Endothelial cell of umbilical vein (primary cell): ENCODE measurements around the gene SLTM. TPM values are rescaled to one million over a fixed set of nuclear protein-coding genes. Genes with fewer than 3 reads are reported as not detected.

ENCODE experiments used
- BruUV-seq: library from RNA; stranded (reverse); fragments of 400-500 nt; replicated peaks from 2 replicates; lab custom pipeline; 2021; lab: Mats Ljungman, UMichigan
- CTCF ChIA-PET: fragments of 300-600, 350-600 bp; sonication (Branson Sonifier 250); formaldehyde crosslinking; loops from one replicate; lab custom pipeline; 2021; ENCODE audit warnings: antibody characterized with exemption, inconsistent platforms; lab: Charles Lee
- POLR2A ChIA-PET: fragments of 300-600, 350-600 bp; sonication (Branson Sonifier 250); formaldehyde crosslinking; loops from one replicate; lab custom pipeline; 2021; ENCODE audit warnings: antibody characterized with exemption, inconsistent platforms; lab: Charles Lee
- DNase-seq: peaks from one replicate; pipeline ENCODE4 v3.0.0-alpha.2; 2011; ENCODE audit warnings: low read depth, low spot score
- FAIRE-seq: peaks from 2 replicates; lab custom pipeline; 2011; peaks lifted over from hg19 to GRCh38; lab: Jason Lieb, UNC
- H2AFZ ChIP-seq: 2 replicates; pipeline ENCODE4 v1.6.0; 2012; ENCODE audit warnings: low read depth, low read length, control low read depth, inconsistent platforms
- H3K27ac ChIP-seq: 2 replicates; pipeline ENCODE4 v1.5.1; 2011; ENCODE audit warnings: low read depth, mild to moderate bottlenecking, control low read depth, low read length, moderate library complexity; ENCODE audit not compliant: insufficient read depth
- H3K27me3 ChIP-seq, 2 experiments: 2 replicates each; pipeline versions ENCODE4 v1.6.0 to v1.6.1; 2011; ENCODE audit warnings: low read length in 2 of 2, mixed read lengths in 1 of 2; ENCODE audit not compliant: control insufficient read depth in 2 of 2, insufficient read depth in 2 of 2
- H3K36me3 ChIP-seq, 2 experiments: 2 replicates in 1 of 2; 3 replicates in 1 of 2; pipeline ENCODE4 v1.5.1; 2011; ENCODE audit warnings: low read length in 2 of 2, mild to moderate bottlenecking in 1 of 2, moderate library complexity in 1 of 2; ENCODE audit not compliant: control insufficient read depth in 2 of 2, insufficient read depth in 2 of 2; ENCODE audit errors: extremely low read depth in 1 of 2
- H3K4me1 ChIP-seq: 3 replicates; pipeline ENCODE4 v1.5.1; 2011; ENCODE audit warnings: mild to moderate bottlenecking, low read length; ENCODE audit not compliant: control insufficient read depth, insufficient read depth; ENCODE audit errors: extremely low read depth
- H3K4me2 ChIP-seq: 2 replicates; pipeline ENCODE4 v1.6.1; 2011; ENCODE audit warnings: low read length, control low read depth, mixed read lengths; ENCODE audit not compliant: insufficient read depth
- H3K4me3 ChIP-seq, 3 experiments: fragments of 200-600 bp in 1 of 3; sonication (generic), shearing (Covaris generic) in 1 of 3; replicated peaks in 1 of 3; 2 replicates each; pipeline ENCODE4 v1.5.1; 2011 to 2016; ENCODE audit warnings: control low read depth in 3 of 3, low read length in 3 of 3, mild to moderate bottlenecking in 2 of 3, inconsistent platforms in 1 of 3, low read depth in 1 of 3, moderate library complexity in 1 of 3; ENCODE audit not compliant: insufficient read depth in 1 of 3
- H3K79me2 ChIP-seq: 2 replicates; pipeline ENCODE4 v1.6.0; 2012; ENCODE audit warnings: low read length, inconsistent platforms; ENCODE audit not compliant: control insufficient read depth, insufficient read depth
- H3K9ac ChIP-seq: replicated peaks from 2 replicates; pipeline ENCODE3; 2011; ENCODE audit warnings: low read length, control low read depth; ENCODE audit not compliant: insufficient read depth; ENCODE audit errors: extremely low read depth
- H3K9me1 ChIP-seq: replicated peaks from 3 replicates; pipeline ENCODE4 v1.6.0; 2011; ENCODE audit warnings: mild to moderate bottlenecking, low read length; ENCODE audit not compliant: control insufficient read depth, insufficient read depth; ENCODE audit errors: extremely low read depth
- H3K9me3 ChIP-seq: replicated peaks from 2 replicates; pipeline ENCODE4 v1.5.1; 2012; ENCODE audit warnings: low read length, inconsistent platforms; ENCODE audit not compliant: control insufficient read depth, insufficient read depth
- H4K20me1 ChIP-seq: replicated peaks from 2 replicates; pipeline ENCODE3; 2011; ENCODE audit warnings: mild to moderate bottlenecking, low read length; ENCODE audit not compliant: control insufficient read depth, insufficient read depth; ENCODE audit errors: extremely low read depth
- CTCF ChIP-seq, 2 donors: IDR thresholded peaks; 1 replicate in 1 of 2; 2 replicates in 1 of 2; pipeline ENCODE4 v1.5.1; 2011; ENCODE audit warnings: low read length in 2 of 2, mild to moderate bottlenecking in 2 of 2, moderate library complexity in 2 of 2, control low read depth in 1 of 2, inconsistent platforms in 1 of 2, low read depth in 1 of 2; ENCODE audit not compliant: insufficient read depth in 1 of 2; ENCODE audit errors: extremely low read depth in 1 of 2
- EZH2 ChIP-seq: IDR thresholded peaks from 2 replicates; pipeline ENCODE4 v1.6.1; 2012; ENCODE audit warnings: borderline replicate concordance, low read depth, mild to moderate bottlenecking, moderate library complexity, low read length, inconsistent platforms; ENCODE audit not compliant: severe bottlenecking
- FOS ChIP-seq: IDR thresholded peaks from 2 replicates; pipeline ENCODE4 v1.6.1; 2011; ENCODE audit warnings: mild to moderate bottlenecking, low read length, moderate library complexity, borderline replicate concordance; ENCODE audit not compliant: insufficient read depth
- GATA2 ChIP-seq: IDR thresholded peaks from 2 replicates; pipeline ENCODE4 v1.7.0; 2011; ENCODE audit warnings: low read depth, mild to moderate bottlenecking, moderate library complexity, mixed read lengths, low read length; ENCODE audit not compliant: insufficient read length, insufficient read depth
- JUN ChIP-seq: IDR thresholded peaks from 2 replicates; pipeline ENCODE4 v1.6.1; 2011; ENCODE audit warnings: borderline replicate concordance, low read depth; ENCODE audit not compliant: insufficient read length, insufficient read depth
- MAX ChIP-seq: IDR thresholded peaks from 2 replicates; pipeline ENCODE4 v1.6.1; 2011; ENCODE audit not compliant: insufficient read depth, insufficient read length
- MYC ChIP-seq: IDR thresholded peaks from one replicate; pipeline ENCODE4 v1.6.1; 2011; ENCODE audit warnings: mild to moderate bottlenecking, low read depth, low read length
- POLR2A ChIP-seq: IDR thresholded peaks from 2 replicates; pipeline ENCODE4 v1.6.1; 2012; ENCODE audit warnings: low read depth, mild to moderate bottlenecking, control low read depth, low read length
- POLR2AphosphoS5 ChIP-seq: IDR thresholded peaks from 2 replicates; pipeline ENCODE4 v1.6.1; 2012; ENCODE audit warnings: low read depth, mild to moderate bottlenecking, control low read depth, low read length, moderate library complexity; ENCODE audit not compliant: insufficient read depth
- dilution Hi-C: fragments of 300-500 bp; cut with MboI; formaldehyde crosslinking; loops from one replicate; pipeline ENCODE4 v1.15.0; 2019; ENCODE audit warnings: low sequenced_read_pairs; ENCODE audit not compliant: extremely low pct_ligation_motif_present
- intact Hi-C: fragments of 100-400 bp; cut with micrococcal nuclease; formaldehyde crosslinking; loops from one replicate; pipeline ENCODE4 v1.10.0; 2022
- polyA plus RNA-seq, 4 experiments: library from polyadenylated mRNA; depleted of rRNA in 3 of 4; stranded (reverse) in 3 of 4; unstranded in 1 of 4; fragments of >200 nt; gene quantifications; 2 replicates each; pipeline versions ENCODE4 v1.2.1 to v1.2.3, GENCODE V29; 2011 to 2012; ENCODE audit warnings: missing spikeins in 1 of 4
- total RNA-seq: library from RNA; stranded (reverse); gene quantifications from 2 replicates; pipeline ENCODE4 v1.2.3, GENCODE V29; 2021

Gene SLTM
- total and polyA plus RNA-seq, 2 donors (not counting 3 experiments of a cell fraction or from before 2014, with no cell fraction given), result 28.1 to 93.0 TPM

GRCh38 chr15:58932710-58933280 lies 684 bp downstream of the SLTM start:
- Histone ChIP-seq H3K9ac (peak overlapping the region; percentile 99), H3K27ac (peak overlapping the region; percentile 93), H4K20me1 (peaks cover 3% of the 10 kb centered on the region), H3K27me3 (no peaks in the 10 kb centered on the region), H3K36me3 (peaks cover 0 to 5% of the 10 kb centered on the region in 2 experiments), H3K4me3 (peak overlapping the region; percentile 54 to 97 (median 95)), H3K4me1 (peaks cover 19% of the 10 kb centered on the region), H3K4me2 (peak overlapping the region; percentile 99), H3K9me3 (no peaks in the 10 kb centered on the region), H3K79me2 (peaks cover 44% of the 10 kb centered on the region), H2AFZ (peak overlapping the region; percentile 98), H3K9me1 (no peaks in the 10 kb centered on the region)
- CTCF ChIA-PET, result no interaction called here
- dilution Hi-C loops (no loop called here), intact Hi-C loops (loop anchor here (1.0 kb wide), 1 partner anchor 161 kb away; the partner anchor contains the start of gene MINDY2)
- BruUV-seq, result no TSS peak
- TF ChIP-seq POLR2AphosphoS5 (no peak), JUN (no peak), MAX (no peak), POLR2A (no peak), CTCF (IDR thresholded peaks at IDR 0.05; ENCODE audit: extremely low read depth in 1 of 2, insufficient read depth in 1 of 2, low read depth in 1 of 2, low read length in 2 of 2) (no peak), MYC (no peak), EZH2 (no peak), GATA2 (no peak), FOS (no peak)
- POLR2A ChIA-PET, result interaction anchor here (0.6 kb wide), 1 partner anchor 77 kb away, joined by 4 read pairs; no protein-coding TSS in a partner anchor
- DNase-seq, result peak; percentile 46
- no peak for FAIRE-seq
